ENCODE results near the gene MYO1C.

Gene MYO1C

GRCh38 chr17:1484060-1484535, 8.4 kb downstream of the MYO1C start:
- TF ChIP-seq TSHZ2 (CRISPR knock-in tag; IDR thresholded peaks at IDR 0.05): no peak
- no peak for TF ChIP-seq POU6F1 (CRISPR knock-in tag; IDR thresholded peaks at IDR 0.05; ENCODE audit: borderline replicate concordance, low read depth)
- no peak for TF ChIP-seq CSRNP3 (CRISPR knock-in tag; IDR thresholded peaks at IDR 0.05)
- no peak for TF ChIP-seq BACH2 (CRISPR knock-in tag; IDR thresholded peaks at IDR 0.05; ENCODE audit: borderline replicate concordance)
- TF ChIP-seq OSR1 (CRISPR knock-in tag; IDR thresholded peaks at IDR 0.05): no peak
- TF ChIP-seq PPARA (CRISPR knock-in tag; IDR thresholded peaks at IDR 0.05; ENCODE audit: borderline replicate concordance): no peak
- TF ChIP-seq GLIS3 (CRISPR knock-in tag; IDR thresholded peaks at IDR 0.05): no peak
- TF ChIP-seq TCF4 (CRISPR knock-in tag; IDR thresholded peaks at IDR 0.05; ENCODE audit: borderline replicate concordance): no peak
- TF ChIP-seq ZNF565 (CRISPR knock-in tag; conservative IDR thresholded peaks at IDR 0.05; ENCODE audit: low read depth): no peak
- TF ChIP-seq ZFP30 (CRISPR knock-in tag; IDR thresholded peaks at IDR 0.05): no peak
- no peak for TF ChIP-seq RARB (CRISPR knock-in tag; IDR thresholded peaks at IDR 0.05)
- no peak for TF ChIP-seq PATZ1 (CRISPR knock-in tag; IDR thresholded peaks at IDR 0.05; ENCODE audit: borderline replicate concordance)
- no peak for TF ChIP-seq TOX (CRISPR knock-in tag; IDR thresholded peaks at IDR 0.05; ENCODE audit: borderline replicate concordance)
- no peak for ATAC-seq

- no peak for ATAC-seq
- TF ChIP-seq ZNF565 (CRISPR knock-in tag; conservative IDR thresholded peaks at IDR 0.05; ENCODE audit: low read depth) (no peak), BACH2 (CRISPR knock-in tag; IDR thresholded peaks at IDR 0.05; ENCODE audit: borderline replicate concordance) (no peak), TCF4 (CRISPR knock-in tag; IDR thresholded peaks at IDR 0.05; ENCODE audit: borderline replicate concordance) (no peak), TOX (CRISPR knock-in tag; IDR thresholded peaks at IDR 0.05; ENCODE audit: borderline replicate concordance) (no peak), ISL1 (CRISPR knock-in tag; IDR thresholded peaks at IDR 0.05) (no peak), OSR1 (CRISPR knock-in tag; IDR thresholded peaks at IDR 0.05) (no peak), ZC3H10 (CRISPR knock-in tag; IDR thresholded peaks at IDR 0.05) (no peak), GLIS3 (CRISPR knock-in tag; IDR thresholded peaks at IDR 0.05) (no peak), RARB (CRISPR knock-in tag; IDR thresholded peaks at IDR 0.05) (no peak), CSDC2 (CRISPR knock-in tag; IDR thresholded peaks at IDR 0.05) (no peak), ARNTL (CRISPR knock-in tag; IDR thresholded peaks at IDR 0.05; ENCODE audit: borderline replicate concordance, low read depth) (no peak), ZNF70 (CRISPR knock-in tag; IDR thresholded peaks at IDR 0.05) (no peak), CREB5 (CRISPR knock-in tag; IDR thresholded peaks at IDR 0.05; ENCODE audit: low read depth) (no peak), ESRRG (CRISPR knock-in tag; IDR thresholded peaks at IDR 0.05) (no peak), ZFP3 (CRISPR knock-in tag; IDR thresholded peaks at IDR 0.05) (no peak), ZFP30 (CRISPR knock-in tag; IDR thresholded peaks at IDR 0.05) (no peak), TSHZ2 (CRISPR knock-in tag; IDR thresholded peaks at IDR 0.05) (no peak)
These were observed 9.8 kb downstream of the MYO1C start for GRCh38 chr17:1482680-1483079.

All from SK-N-SH treated with all-trans-retinoic acid at 6 μM for 48 hours (cell line).